Measurements from ENCODE around the gene METTL16.
"Not testable (repeated sequence)": the region's sequence is repeated elsewhere in the genome, so short reads cannot be mapped to it uniquely, and the experiment has no call there.

The METTL16 gene

DNA sequence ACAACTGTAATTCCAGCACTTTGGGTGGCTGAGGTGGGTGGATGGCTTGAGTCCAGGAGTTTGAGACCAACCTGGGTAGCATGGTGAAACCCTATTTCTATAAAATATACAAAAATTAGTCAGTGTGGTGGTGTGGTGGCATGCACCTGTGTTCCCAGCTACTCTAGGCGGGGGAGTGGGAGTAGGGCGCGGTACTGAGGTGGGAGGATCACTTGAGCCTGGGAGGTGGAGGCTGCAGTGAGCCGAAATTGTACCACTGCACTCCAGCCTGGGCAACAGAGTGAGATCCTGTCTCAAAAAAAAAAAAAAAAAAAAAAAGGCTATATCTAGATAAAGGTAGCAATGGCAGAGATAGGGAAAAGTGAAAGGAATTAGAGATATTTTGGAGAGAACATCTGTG, 25.0 kb downstream of the METTL16 start:
- not testable (repeated sequence) for H2AFZ ChIP-seq (ENCODE audit: low read depth, low read length); H3K4me3 ChIP-seq (ENCODE audit: low read length); H3K36me3 ChIP-seq (ENCODE audit: insufficient read depth, low read length); H3K27me3 ChIP-seq (ENCODE audit: insufficient read depth, low read length); H3K9me3 ChIP-seq (ENCODE audit: low read length)
- peaks cover 13% of the 10 kb centered on the region for H3K4me1 ChIP-seq (ENCODE audit: insufficient read depth, low read length)

DNA sequence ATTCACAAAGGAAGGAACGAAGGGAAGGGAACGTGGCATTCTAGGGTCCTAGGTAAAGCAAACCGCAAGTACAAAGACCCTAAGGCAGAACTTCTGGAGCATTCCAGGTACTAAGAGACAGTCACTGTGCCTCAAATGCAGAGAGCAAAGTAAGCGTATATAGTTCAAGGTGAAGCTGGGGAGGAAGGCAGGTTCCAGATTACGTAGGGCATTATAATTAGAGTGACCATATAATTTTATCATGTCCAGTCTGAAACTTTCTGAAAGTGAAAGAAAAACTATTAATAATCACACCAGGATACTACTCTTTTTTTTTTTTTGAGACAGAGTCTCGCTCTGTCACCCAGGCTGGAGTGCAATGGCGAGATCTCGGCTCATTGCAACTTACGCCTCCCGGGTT, 25.7 kb downstream of the METTL16 start:
- Histone ChIP-seq H2AFZ (ENCODE audit: low read depth, low read length) (no peak overlapping the region), H3K36me3 (ENCODE audit: insufficient read depth, low read length) (peaks cover 5% of the 10 kb centered on the region), H3K27me3 (ENCODE audit: insufficient read depth, low read length) (no peaks in the 10 kb centered on the region), H3K4me3 (ENCODE audit: low read length) (no peak overlapping the region), H3K9me3 (ENCODE audit: low read length) (no peaks in the 10 kb centered on the region), H3K4me1 (ENCODE audit: insufficient read depth, low read length) (peaks cover 8% of the 10 kb centered on the region)

DNA sequence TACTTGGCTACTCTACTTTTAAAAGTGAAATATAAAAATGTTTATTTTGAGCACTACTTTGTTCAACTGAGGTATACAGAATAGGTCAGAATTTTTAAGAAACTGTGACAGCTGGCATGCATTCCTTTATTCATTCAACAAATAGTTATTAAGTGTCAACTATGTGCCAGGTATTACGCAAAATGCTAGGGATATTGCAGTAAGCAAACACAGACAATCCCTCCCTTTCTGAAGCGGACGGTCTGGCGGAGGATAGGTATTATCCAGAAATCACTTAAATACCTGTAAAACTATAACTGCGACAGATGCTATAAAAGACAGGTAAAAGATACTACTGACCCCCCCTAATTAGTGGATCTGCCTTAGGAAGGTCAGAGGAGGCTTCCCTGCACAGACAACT, 26.1 kb downstream of the METTL16 start:
- no peak overlapping the region for H2AFZ ChIP-seq (ENCODE audit: low read depth, low read length)
- peaks cover 5% of the 10 kb centered on the region for H3K36me3 ChIP-seq (ENCODE audit: insufficient read depth, low read length)
- peaks cover 3% of the 10 kb centered on the region for H3K4me1 ChIP-seq (ENCODE audit: insufficient read depth, low read length)
- no peak overlapping the region for H3K4me3 ChIP-seq (ENCODE audit: low read length)
- H3K9me3 ChIP-seq (ENCODE audit: low read length), result no peaks in the 10 kb centered on the region
- no peaks in the 10 kb centered on the region for H3K27me3 ChIP-seq (ENCODE audit: insufficient read depth, low read length)

DNA sequence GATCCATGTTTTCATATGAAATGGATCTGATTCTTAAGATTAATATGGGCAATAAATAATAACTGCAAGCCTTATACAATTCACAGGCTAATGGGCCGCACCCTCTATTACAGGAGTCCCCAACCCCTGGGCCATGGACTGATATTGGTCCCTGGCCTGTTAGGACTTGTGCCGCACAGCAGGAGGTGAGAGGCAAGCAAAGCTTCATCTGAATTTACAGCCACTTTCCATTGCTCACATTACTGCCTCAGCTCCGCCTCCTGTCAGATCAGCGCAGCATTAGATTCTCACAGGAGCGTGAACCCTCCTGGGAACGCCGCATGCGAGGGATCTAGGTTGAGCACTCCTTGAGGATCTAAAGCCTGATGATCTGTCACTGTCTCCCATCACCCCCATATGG, 26.8 kb downstream of the METTL16 start:
- Histone ChIP-seq H3K9me3 (ENCODE audit: low read length) (no peaks in the 10 kb centered on the region), H2AFZ (ENCODE audit: low read depth, low read length) (no peak overlapping the region), H3K4me1 (ENCODE audit: insufficient read depth, low read length) (no peaks in the 10 kb centered on the region), H3K4me3 (ENCODE audit: low read length) (no peak overlapping the region), H3K36me3 (ENCODE audit: insufficient read depth, low read length) (peaks cover 5% of the 10 kb centered on the region), H3K27me3 (ENCODE audit: insufficient read depth, low read length) (no peaks in the 10 kb centered on the region)

DNA sequence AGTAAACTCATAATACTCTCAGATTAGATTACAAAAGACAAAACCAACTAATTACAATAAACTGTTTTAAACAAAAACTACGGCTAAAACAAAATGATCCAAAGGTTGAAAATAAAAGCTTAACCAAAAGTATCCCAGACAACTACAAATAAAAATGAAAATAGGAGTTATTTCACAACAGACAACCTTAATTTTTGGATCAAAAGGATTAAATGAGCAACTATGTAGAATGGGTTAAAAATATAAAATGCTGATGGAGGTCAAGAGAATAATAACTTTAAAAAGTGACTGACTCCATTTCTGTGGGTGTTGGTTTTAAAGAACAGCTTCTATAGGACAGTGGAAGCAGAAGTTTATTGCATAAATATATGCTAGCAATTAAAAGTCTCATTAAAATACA, 28.6 kb downstream of the METTL16 start:
- H3K4me1 ChIP-seq (ENCODE audit: insufficient read depth, low read length), result no peaks in the 10 kb centered on the region

DNA sequence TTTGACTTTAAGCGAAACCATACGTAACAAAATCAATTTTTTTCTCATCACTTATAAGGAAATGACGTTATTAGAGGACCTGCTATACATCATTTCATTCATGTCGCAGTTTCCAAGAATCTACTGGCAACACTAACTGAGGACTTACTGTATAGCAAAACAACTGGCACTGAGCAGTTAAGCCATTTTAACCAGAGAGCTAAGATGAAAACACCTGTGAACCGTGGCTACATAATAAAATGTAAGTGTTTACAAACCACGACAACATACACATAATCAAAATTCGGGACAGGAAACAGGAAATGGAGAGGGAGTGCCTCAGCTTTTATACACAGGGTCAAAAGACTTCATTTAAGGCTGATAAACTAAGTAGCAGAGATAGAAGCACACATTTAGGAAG, 29.5 kb downstream of the METTL16 start:
- Histone ChIP-seq H3K27me3 (ENCODE audit: insufficient read depth, low read length) (no peaks in the 10 kb centered on the region), H3K9me3 (ENCODE audit: low read length) (no peaks in the 10 kb centered on the region), H3K4me3 (ENCODE audit: low read length) (no peak overlapping the region), H3K36me3 (ENCODE audit: insufficient read depth, low read length) (peaks cover 17% of the 10 kb centered on the region), H3K4me1 (ENCODE audit: insufficient read depth, low read length) (no peaks in the 10 kb centered on the region), H2AFZ (ENCODE audit: low read depth, low read length) (no peak overlapping the region)

More for the DNA sequence above, 28.6 kb downstream of the METTL16 start:
- Histone ChIP-seq H3K4me3 (ENCODE audit: low read length) (no peak overlapping the region), H3K9me3 (ENCODE audit: low read length) (no peaks in the 10 kb centered on the region), H3K36me3 (ENCODE audit: insufficient read depth, low read length) (peaks cover 11% of the 10 kb centered on the region), H2AFZ (ENCODE audit: low read depth, low read length) (no peak overlapping the region), H3K27me3 (ENCODE audit: insufficient read depth, low read length) (no peaks in the 10 kb centered on the region)

DNA sequence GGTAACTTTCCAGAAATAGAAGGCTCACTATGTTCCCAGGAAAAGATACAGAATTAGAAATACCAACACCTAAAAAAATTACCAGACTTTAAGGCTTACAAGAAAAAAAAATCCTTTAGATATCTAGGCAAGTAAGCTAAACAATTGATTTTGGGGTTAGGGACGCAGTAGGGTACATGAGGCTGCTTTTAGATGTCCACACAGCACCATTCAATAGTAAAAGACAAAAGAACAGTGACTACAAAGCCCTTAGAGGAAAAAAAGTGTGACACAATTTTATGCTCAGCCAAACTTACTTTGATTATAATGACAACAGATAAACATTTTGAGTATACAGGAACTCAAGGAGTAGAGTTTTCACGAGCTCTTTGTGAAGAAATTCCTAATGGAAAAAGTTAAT, 29.9 kb downstream of the METTL16 start:
- H2AFZ ChIP-seq (ENCODE audit: low read depth, low read length), result no peak overlapping the region
- H3K9me3 ChIP-seq (ENCODE audit: low read length), result no peaks in the 10 kb centered on the region
- H3K4me3 ChIP-seq (ENCODE audit: low read length), result no peak overlapping the region
- H3K36me3 ChIP-seq (ENCODE audit: insufficient read depth, low read length), result peaks cover 15% of the 10 kb centered on the region
- H3K4me1 ChIP-seq (ENCODE audit: insufficient read depth, low read length), result no peaks in the 10 kb centered on the region
- H3K27me3 ChIP-seq (ENCODE audit: insufficient read depth, low read length), result no peaks in the 10 kb centered on the region

DNA sequence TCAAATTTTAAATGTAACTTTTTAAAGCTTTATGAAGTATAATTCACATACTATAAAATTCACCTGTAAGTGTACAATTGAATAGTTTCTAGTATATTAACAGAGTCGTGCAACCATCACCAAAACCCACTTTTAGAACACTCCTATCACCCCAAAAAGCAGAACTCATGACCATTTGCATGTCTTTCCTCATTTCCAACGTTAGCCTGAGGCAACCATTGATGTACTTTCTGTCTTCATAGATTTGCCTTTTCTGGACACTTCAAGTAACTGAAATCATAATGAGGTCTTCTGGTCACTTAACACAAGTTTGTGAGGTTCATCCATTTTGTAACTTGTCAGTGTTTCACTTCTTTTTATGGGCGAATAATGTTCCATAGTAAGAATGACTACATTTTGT, 33.2 kb downstream of the METTL16 start:
- no peak overlapping the region for H2AFZ ChIP-seq (ENCODE audit: low read depth, low read length)
- H3K27me3 ChIP-seq (ENCODE audit: insufficient read depth, low read length), result no peaks in the 10 kb centered on the region
- H3K36me3 ChIP-seq (ENCODE audit: insufficient read depth, low read length), result peaks cover 45% of the 10 kb centered on the region

DNA sequence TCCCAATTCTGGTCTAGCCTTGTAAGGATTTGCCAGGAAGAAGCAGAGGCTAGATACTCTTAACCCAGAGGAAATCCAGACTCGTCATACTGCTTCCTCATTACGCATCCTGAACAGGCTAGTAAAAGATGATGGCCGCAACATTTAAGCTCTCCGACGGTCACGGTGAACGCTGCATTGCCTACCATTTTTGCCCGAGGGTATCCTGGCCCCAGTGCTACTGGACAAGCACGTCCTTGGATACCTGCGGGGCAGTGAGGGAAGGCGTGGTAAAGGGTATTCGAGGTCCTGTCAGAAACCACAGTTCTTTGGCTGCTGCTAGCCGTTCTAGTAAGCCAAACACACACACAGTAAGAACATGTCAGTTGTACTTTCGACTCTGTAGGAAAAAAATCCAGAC, 36.6 kb downstream of the METTL16 start:
- Histone ChIP-seq H3K27me3 (ENCODE audit: insufficient read depth, low read length) (no peaks in the 10 kb centered on the region), H2AFZ (ENCODE audit: low read depth, low read length) (no peak overlapping the region), H3K4me3 (ENCODE audit: low read length) (no peak overlapping the region), H3K9me3 (ENCODE audit: low read length) (no peaks in the 10 kb centered on the region), H3K36me3 (ENCODE audit: insufficient read depth, low read length) (peaks cover 67% of the 10 kb centered on the region), H3K4me1 (ENCODE audit: insufficient read depth, low read length) (no peaks in the 10 kb centered on the region)

More for the DNA sequence above, 33.2 kb downstream of the METTL16 start:
- Histone ChIP-seq H3K9me3 (ENCODE audit: low read length) (no peaks in the 10 kb centered on the region), H3K4me1 (ENCODE audit: insufficient read depth, low read length) (no peaks in the 10 kb centered on the region), H3K4me3 (ENCODE audit: low read length) (no peak overlapping the region)

DNA sequence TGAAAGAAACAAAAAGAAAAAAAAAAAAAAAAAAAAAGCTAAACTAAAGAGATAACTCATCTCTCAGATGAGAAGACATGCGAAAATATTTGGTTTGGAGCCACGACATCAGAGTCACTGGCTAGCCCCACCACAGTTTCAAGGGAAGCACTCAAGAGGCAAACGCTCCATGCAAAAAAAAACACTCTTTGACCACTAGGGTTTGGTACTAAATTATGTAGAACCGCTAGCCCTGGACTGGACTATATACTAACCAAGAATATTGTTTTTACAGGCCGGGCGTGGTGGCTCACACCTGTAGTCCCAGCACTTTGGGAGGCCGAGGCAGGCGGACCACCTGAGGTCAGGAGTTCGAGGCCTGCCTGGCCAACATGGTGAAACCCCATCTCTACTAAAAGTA, 37.3 kb downstream of the METTL16 start:
- Histone ChIP-seq H3K9me3 (ENCODE audit: low read length) (no peaks in the 10 kb centered on the region), H3K4me3 (ENCODE audit: low read length) (no peak overlapping the region), H3K36me3 (ENCODE audit: insufficient read depth, low read length) (peaks cover 72% of the 10 kb centered on the region), H3K27me3 (ENCODE audit: insufficient read depth, low read length) (no peaks in the 10 kb centered on the region), H2AFZ (ENCODE audit: low read depth, low read length) (no peak overlapping the region), H3K4me1 (ENCODE audit: insufficient read depth, low read length) (no peaks in the 10 kb centered on the region)

DNA sequence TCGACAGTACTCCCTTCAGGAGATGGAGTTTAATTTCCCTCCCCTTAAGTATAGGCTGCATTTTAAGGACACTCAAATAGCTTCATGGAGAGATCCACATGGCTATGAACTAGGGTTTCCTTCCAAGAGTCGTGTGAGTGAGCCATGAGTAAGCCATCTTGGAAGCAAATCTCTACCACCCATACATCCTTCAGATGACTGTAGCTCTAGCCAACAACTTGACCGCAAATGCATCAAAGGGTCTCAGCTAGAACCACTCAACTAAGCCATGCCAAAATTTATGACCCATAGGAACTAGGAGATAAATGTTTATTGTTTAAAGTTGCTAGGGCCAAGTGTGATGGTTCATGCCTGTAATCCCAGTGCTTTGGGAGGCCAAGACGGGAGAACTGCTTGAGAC, 43.4 kb downstream of the METTL16 start:
- H3K27me3 ChIP-seq (ENCODE audit: insufficient read depth, low read length), result no peaks in the 10 kb centered on the region
- H3K4me1 ChIP-seq (ENCODE audit: insufficient read depth, low read length), result no peaks in the 10 kb centered on the region
- peaks cover 66% of the 10 kb centered on the region for H3K36me3 ChIP-seq (ENCODE audit: insufficient read depth, low read length)
- no peak overlapping the region for H2AFZ ChIP-seq (ENCODE audit: low read depth, low read length)
- H3K4me3 ChIP-seq (ENCODE audit: low read length), result no peak overlapping the region
- H3K9me3 ChIP-seq (ENCODE audit: low read length), result no peaks in the 10 kb centered on the region

DNA sequence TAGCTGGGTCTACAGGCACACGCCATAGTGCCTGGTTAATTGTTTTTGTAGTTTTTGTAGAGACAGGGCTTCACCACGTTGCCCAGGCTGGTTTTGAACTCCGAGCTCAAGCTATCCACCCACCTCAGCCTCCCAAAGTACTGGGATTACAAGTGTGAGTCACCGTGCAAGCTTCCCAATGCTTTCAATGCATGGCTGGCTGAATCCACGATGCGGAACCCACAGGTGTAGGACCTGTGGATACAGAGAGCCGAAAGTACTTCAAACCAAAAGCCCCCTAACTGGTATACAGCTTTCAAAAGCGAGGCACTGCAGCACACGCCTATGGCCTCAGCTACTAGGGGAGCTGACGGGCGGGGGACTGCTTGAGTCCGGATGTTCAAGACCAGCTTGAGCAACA, 44.8 kb downstream of the METTL16 start:
- Histone ChIP-seq H3K27me3 (ENCODE audit: insufficient read depth, low read length) (no peaks in the 10 kb centered on the region), H3K4me3 (ENCODE audit: low read length) (no peak overlapping the region), H3K4me1 (ENCODE audit: insufficient read depth, low read length) (no peaks in the 10 kb centered on the region), H3K36me3 (ENCODE audit: insufficient read depth, low read length) (peaks cover 70% of the 10 kb centered on the region), H3K9me3 (ENCODE audit: low read length) (no peaks in the 10 kb centered on the region), H2AFZ (ENCODE audit: low read depth, low read length) (no peak overlapping the region)

DNA sequence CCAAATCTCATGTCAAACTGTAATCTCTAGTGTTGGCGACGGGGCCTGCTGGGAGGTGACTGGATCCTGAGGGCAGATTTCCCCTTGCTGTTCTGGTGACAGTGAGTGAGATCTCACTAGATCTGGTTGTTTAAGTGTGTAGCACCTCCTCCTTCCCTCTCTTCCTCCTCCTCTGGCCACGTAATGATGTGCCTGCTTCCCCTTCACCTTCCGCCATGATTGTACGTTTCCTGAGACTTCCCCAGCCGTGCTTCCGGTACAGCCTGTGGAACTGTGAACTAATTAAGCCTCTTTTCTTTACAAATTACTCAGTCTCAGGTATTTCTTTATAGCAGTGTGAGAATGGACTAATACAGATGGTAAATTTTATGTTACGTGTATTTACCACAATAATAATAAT, 49.2 kb downstream of the METTL16 start:
- Histone ChIP-seq H2AFZ (ENCODE audit: low read depth, low read length) (no peak overlapping the region), H3K27me3 (ENCODE audit: insufficient read depth, low read length) (no peaks in the 10 kb centered on the region), H3K4me3 (ENCODE audit: low read length) (no peak overlapping the region), H3K9me3 (ENCODE audit: low read length) (no peaks in the 10 kb centered on the region), H3K36me3 (ENCODE audit: insufficient read depth, low read length) (peaks cover 64% of the 10 kb centered on the region), H3K4me1 (ENCODE audit: insufficient read depth, low read length) (no peaks in the 10 kb centered on the region)

DNA sequence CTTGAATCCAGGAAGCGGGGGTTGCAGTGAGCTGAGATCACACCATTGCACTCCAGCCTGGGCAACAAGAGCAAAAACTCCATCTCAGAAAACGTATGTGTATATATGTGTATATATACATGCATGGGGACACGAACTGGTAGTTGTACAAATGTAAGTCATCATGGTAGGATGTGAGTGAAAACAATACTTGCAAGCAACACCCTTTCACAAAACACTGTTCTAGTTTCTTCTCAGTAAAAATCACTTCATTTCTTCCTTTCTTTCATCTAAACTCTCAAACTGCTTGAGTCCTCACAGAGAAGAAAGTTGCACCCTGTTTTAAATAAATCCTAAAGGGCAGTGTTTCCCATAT, 51.8 kb downstream of the METTL16 start:
- H3K36me3 ChIP-seq (ENCODE audit: insufficient read depth, low read length), result peaks cover 64% of the 10 kb centered on the region

More for the DNA sequence above, 51.8 kb downstream of the METTL16 start:
- H3K27me3 ChIP-seq (ENCODE audit: insufficient read depth, low read length), result no peaks in the 10 kb centered on the region
- no peaks in the 10 kb centered on the region for H3K4me1 ChIP-seq (ENCODE audit: insufficient read depth, low read length)
- H3K9me3 ChIP-seq (ENCODE audit: low read length), result no peaks in the 10 kb centered on the region
- no peak overlapping the region for H3K4me3 ChIP-seq (ENCODE audit: low read length)
- H2AFZ ChIP-seq (ENCODE audit: low read depth, low read length), result no peak overlapping the region
